ENCODE measurements around the gene AHCYL1.

AHCYL1 gene

GRCh38 chr1:110038271-110038670 is 53.7 kb downstream of the AHCYL1 start:
- DNase-seq (ENCODE audit: low read depth) = no peak

- DNase-seq (ENCODE audit: low read depth) = no peak
Observed at GRCh38 chr1:110039641-110040040, 55.1 kb downstream of the AHCYL1 start.

GRCh38 chr1:110040548-110040947 is 56.0 kb downstream of the AHCYL1 start:
- DNase-seq (ENCODE audit: low read depth) = peak; percentile 10

GRCh38 chr1:110043016-110043415 is 58.5 kb downstream of the AHCYL1 start:
- DNase-seq (ENCODE audit: low read depth) = no peak

- no peak for DNase-seq (ENCODE audit: low read depth)
Observed at GRCh38 chr1:110047463-110047862, 62.9 kb downstream of the AHCYL1 start.

GRCh38 chr1:110048240-110048639 is 63.7 kb downstream of the AHCYL1 start:
- DNase-seq (ENCODE audit: low read depth) = no peak

GRCh38 chr1:110048923-110049601 is 64.5 kb downstream of the AHCYL1 start:
- DNase-seq (ENCODE audit: low read depth) = no peak

- no peak for DNase-seq (ENCODE audit: low read depth)
Observed at GRCh38 chr1:110049801-110050601, 65.4 kb downstream of the AHCYL1 start.

- DNase-seq (ENCODE audit: low read depth) = no peak
Observed at GRCh38 chr1:110050602-110051261, 66.2 kb downstream of the AHCYL1 start.

GRCh38 chr1:110051262-110051648 is 66.7 kb downstream of the AHCYL1 start:
- no peak for DNase-seq (ENCODE audit: low read depth)

- DNase-seq (ENCODE audit: low read depth) = peak; percentile 55
Observed at GRCh38 chr1:110053552-110054428, 69.2 kb downstream of the AHCYL1 start.

- DNase-seq (ENCODE audit: low read depth) = no peak
Observed at GRCh38 chr1:110055493-110056284, 71.1 kb downstream of the AHCYL1 start.

GRCh38 chr1:110056285-110056683 is 71.7 kb downstream of the AHCYL1 start:
- DNase-seq (ENCODE audit: low read depth) = no peak

GRCh38 chr1:110056776-110057175 is 72.2 kb downstream of the AHCYL1 start:
- no peak for DNase-seq (ENCODE audit: low read depth)

- DNase-seq (ENCODE audit: low read depth) = no peak
Observed at GRCh38 chr1:110057963-110058518, 73.5 kb downstream of the AHCYL1 start.

GRCh38 chr1:110058591-110058990 is 74.0 kb downstream of the AHCYL1 start:
- DNase-seq (ENCODE audit: low read depth) = no peak

GRCh38 chr1:110059133-110059863 is 74.7 kb downstream of the AHCYL1 start:
- no peak for DNase-seq (ENCODE audit: low read depth)

- peak; percentile 61 for DNase-seq (ENCODE audit: low read depth)
Observed at GRCh38 chr1:110060034-110060661, 75.6 kb downstream of the AHCYL1 start.

GRCh38 chr1:110060662-110061060 is 76.1 kb downstream of the AHCYL1 start:
- DNase-seq (ENCODE audit: low read depth) = no peak

- DNase-seq (ENCODE audit: low read depth) = no peak
Observed at GRCh38 chr1:110061341-110061740, 76.8 kb downstream of the AHCYL1 start.

Data from activated T-cell treated with anti-CD3 and anti-CD28 coated beads for 24 hours (primary cell).